ENCODE data around the gene MESD. TPM values are rescaled to one million over a fixed set of nuclear protein-coding genes. Genes with fewer than 3 reads are reported as not detected.
A peak's percentile ranks its signal among the peaks of the same experiment; 100 is the strongest.

Gene MESD
- total RNA-seq, 1 experiment from 2014 or later: 28.2 TPM

DNA sequence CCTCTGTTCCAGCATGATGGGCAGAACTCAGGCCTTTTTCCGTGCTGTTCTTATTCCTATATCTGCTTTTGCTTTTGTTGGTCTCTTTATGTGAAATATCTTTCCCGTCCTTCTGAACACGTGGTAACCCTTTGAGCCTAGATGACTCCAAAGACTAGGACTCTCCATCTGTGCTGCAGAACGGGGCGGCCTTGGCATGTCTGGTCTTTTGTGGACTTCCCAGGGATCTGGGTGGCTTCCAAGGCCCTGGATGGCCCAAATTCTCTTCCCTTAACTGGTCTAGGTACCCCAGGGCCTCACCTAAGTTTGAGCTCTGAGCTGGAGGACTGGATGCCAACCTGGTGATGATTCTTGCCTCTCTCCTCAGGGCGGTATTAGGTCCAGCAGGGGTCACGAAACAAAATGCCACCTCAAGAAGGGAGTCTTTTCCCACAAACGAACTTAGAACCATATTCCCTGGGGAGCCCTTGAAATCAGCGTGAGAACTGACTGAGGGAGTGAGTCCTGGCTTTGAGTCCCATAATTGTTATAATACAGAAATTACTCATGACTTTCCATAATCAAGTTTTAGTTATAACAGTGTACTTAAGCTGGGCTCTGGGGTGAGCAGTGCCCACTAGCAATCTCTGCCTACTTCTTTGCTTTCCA is 25.0 kb upstream of the MESD start:
- Histone ChIP-seq H3K4me1 (ENCODE audit: control insufficient read depth, insufficient read depth, low read length) (0 out of 2 replicates have a peak, but pooled peaks cover 3% of the 10 kb centered on the region), H3K4me3 (ENCODE audit: low read depth in 2 of 2, low read length in 2 of 2) (no peak overlapping the region), H3K27ac (ENCODE audit: low read length) (no peak overlapping the region), H3K9me3 (ENCODE audit: control insufficient read depth, insufficient read depth, low read depth, low read length) (no peaks in the 10 kb centered on the region), H3K27me3 (ENCODE audit: control insufficient read depth, insufficient read depth, low read length) (no peaks in the 10 kb centered on the region), H3K36me3 (ENCODE audit: control insufficient read depth, insufficient read depth, low read length) (no peaks in the 10 kb centered on the region)
- CTCF ChIA-PET: no interaction called here
- in situ Hi-C loops (cut with HindIII; ENCODE audit: low pct_unique_long_range_greater_than_20kb, low sequenced_read_pairs) (no loop called here), intact Hi-C loops (cut with micrococcal nuclease; ENCODE audit: unreplicated experiment) (no loop called here)
- ATAC-seq (peak; percentile 30; the same call in 1 of the 2 replicates), DNase-seq (ENCODE audit: low read depth, low spot score) (no peak)
- no peak for TF ChIP-seq POLR2AphosphoS5 (IDR thresholded peaks at IDR 0.05; ENCODE audit: low read depth, low read length)
- no peak for TF ChIP-seq CTCF (IDR thresholded peaks at IDR 0.05)
- TF ChIP-seq SIN3A (IDR thresholded peaks at IDR 0.05; ENCODE audit: borderline replicate concordance, insufficient read depth, low read depth, low read length): no peak
- TF ChIP-seq, protein P1, sequence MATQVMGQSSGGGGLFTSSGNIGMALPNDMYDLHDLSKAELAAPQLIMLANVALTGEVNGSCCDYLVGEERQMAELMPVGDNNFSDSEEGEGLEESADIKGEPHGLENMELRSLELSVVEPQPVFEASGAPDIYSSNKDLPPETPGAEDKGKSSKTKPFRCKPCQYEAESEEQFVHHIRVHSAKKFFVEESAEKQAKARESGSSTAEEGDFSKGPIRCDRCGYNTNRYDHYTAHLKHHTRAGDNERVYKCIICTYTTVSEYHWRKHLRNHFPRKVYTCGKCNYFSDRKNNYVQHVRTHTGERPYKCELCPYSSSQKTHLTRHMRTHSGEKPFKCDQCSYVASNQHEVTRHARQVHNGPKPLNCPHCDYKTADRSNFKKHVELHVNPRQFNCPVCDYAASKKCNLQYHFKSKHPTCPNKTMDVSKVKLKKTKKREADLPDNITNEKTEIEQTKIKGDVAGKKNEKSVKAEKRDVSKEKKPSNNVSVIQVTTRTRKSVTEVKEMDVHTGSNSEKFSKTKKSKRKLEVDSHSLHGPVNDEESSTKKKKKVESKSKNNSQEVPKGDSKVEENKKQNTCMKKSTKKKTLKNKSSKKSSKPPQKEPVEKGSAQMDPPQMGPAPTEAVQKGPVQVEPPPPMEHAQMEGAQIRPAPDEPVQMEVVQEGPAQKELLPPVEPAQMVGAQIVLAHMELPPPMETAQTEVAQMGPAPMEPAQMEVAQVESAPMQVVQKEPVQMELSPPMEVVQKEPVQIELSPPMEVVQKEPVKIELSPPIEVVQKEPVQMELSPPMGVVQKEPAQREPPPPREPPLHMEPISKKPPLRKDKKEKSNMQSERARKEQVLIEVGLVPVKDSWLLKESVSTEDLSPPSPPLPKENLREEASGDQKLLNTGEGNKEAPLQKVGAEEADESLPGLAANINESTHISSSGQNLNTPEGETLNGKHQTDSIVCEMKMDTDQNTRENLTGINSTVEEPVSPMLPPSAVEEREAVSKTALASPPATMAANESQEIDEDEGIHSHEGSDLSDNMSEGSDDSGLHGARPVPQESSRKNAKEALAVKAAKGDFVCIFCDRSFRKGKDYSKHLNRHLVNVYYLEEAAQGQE (IDR thresholded peaks at IDR 0.05; ENCODE audit: insufficient read depth in 1 of 2, low read depth in 2 of 2, low read length in 1 of 2): no peak
- no peak for TF ChIP-seq TCF7L2 (IDR thresholded peaks at IDR 0.05; ENCODE audit: low read depth, low read length)
- POLR2A ChIA-PET: no interaction called here
- BruUV-seq (replicated peaks): no TSS peak

DNA sequence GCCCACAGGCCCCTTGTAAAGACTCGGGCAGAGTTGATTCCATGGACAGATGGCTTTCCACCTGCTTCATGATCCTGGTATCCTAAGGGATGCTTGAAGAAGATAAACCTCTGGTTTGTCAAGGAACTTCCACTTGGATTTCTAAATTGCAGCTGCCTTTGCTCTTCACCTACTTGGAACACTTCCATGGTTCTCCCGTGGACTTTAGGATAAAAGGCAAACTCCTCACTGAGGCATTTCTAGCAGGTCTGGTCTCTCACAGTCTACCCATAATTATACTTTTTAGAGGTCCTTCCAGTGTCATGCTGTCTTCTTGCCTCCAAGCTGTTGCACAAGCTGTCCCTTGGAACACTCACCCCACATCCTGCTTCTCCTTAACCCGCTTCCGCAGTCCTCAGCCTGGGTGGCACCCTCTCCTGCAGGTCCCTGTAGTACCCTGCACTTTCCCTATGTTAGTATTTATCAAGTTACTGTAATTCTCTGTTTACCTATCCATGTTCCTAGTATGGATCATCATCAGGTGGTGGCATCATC is 23.8 kb upstream of the MESD start:
- in situ Hi-C loops (cut with HindIII; ENCODE audit: low pct_unique_long_range_greater_than_20kb, low sequenced_read_pairs) (no loop called here), intact Hi-C loops (cut with micrococcal nuclease; ENCODE audit: unreplicated experiment) (no loop called here)
- TF ChIP-seq, protein P1 (IDR thresholded peaks at IDR 0.05; ENCODE audit: insufficient read depth in 1 of 2, low read depth in 2 of 2, low read length in 1 of 2): no peak
- TF ChIP-seq TCF7L2 (IDR thresholded peaks at IDR 0.05; ENCODE audit: low read depth, low read length): no peak
- TF ChIP-seq POLR2AphosphoS5 (IDR thresholded peaks at IDR 0.05; ENCODE audit: low read depth, low read length): no peak
- TF ChIP-seq CTCF (IDR thresholded peaks at IDR 0.05): no peak
- TF ChIP-seq SIN3A (IDR thresholded peaks at IDR 0.05; ENCODE audit: borderline replicate concordance, insufficient read depth, low read depth, low read length): no peak
- CTCF ChIA-PET: no interaction called here
- H3K36me3 ChIP-seq (ENCODE audit: control insufficient read depth, insufficient read depth, low read length): no peaks in the 10 kb centered on the region
- no peak for ATAC-seq
- H3K4me3 ChIP-seq (ENCODE audit: low read depth in 2 of 2, low read length in 2 of 2): no peak overlapping the region
- no peak for DNase-seq (ENCODE audit: low read depth, low spot score)
- POLR2A ChIA-PET: no interaction called here
- H3K27ac ChIP-seq (ENCODE audit: low read length): no peak overlapping the region
- no TSS peak for BruUV-seq (replicated peaks)
- 0 out of 2 replicates have a peak, but pooled peaks cover 3% of the 10 kb centered on the region for H3K4me1 ChIP-seq (ENCODE audit: control insufficient read depth, insufficient read depth, low read length)
- no peaks in the 10 kb centered on the region for H3K9me3 ChIP-seq (ENCODE audit: control insufficient read depth, insufficient read depth, low read depth, low read length)
- H3K27me3 ChIP-seq (ENCODE audit: control insufficient read depth, insufficient read depth, low read length): no peaks in the 10 kb centered on the region
